HepG2 (cell line): ENCODE results near the gene PIGV. TPM values are rescaled to one million over a fixed set of nuclear protein-coding genes. Genes with fewer than 3 reads are reported as not detected.

ENCODE experiments used
- ARID5B ChIP-seq: IDR thresholded peaks from 2 replicates; pipeline ENCODE4 v1.4.0; 2020; ENCODE audit warnings: mild to moderate bottlenecking, missing genetic modification reagents
- CREBL2 ChIP-seq: sonication (generic); formaldehyde crosslinking; IDR thresholded peaks from 2 replicates; pipeline ENCODE4 v1.8.1; 2023; ENCODE audit warnings: missing genetic modification reagents, mild to moderate bottlenecking, borderline replicate concordance
- FOXA1 ChIP-seq, 2 experiments: fragments of 450-650 bp in 1 of 2; sonication (generic) in 1 of 2; formaldehyde crosslinking in 1 of 2; IDR thresholded peaks; 2 replicates each; pipeline versions ENCODE4 v1.4.0 to v1.6.1; 2016 to 2020; ENCODE audit warnings: missing genetic modification reagents in 1 of 2
- IRF2 ChIP-seq: IDR thresholded peaks from 2 replicates; pipeline ENCODE4 v1.6.1; 2018; ENCODE audit warnings: missing genetic modification reagents, missing compliant biosample characterization
- JDP2 ChIP-seq: sonication (generic); formaldehyde crosslinking; IDR thresholded peaks from 2 replicates; pipeline ENCODE4 v1.8.1; 2022; ENCODE audit warnings: missing genetic modification reagents, borderline replicate concordance
- MYC ChIP-seq: sonication (generic); formaldehyde crosslinking; IDR thresholded peaks from 2 replicates; pipeline ENCODE4 v1.9.0; 2021; ENCODE audit warnings: missing genetic modification reagents, borderline replicate concordance
- NCOA1 ChIP-seq: sonication (generic); formaldehyde crosslinking; IDR thresholded peaks from 2 replicates; pipeline ENCODE4 v1.9.0; 2021; ENCODE audit warnings: missing genetic modification reagents
- NFE2L2 ChIP-seq: fragments of 150-350 bp; IDR thresholded peaks from 2 replicates; pipeline ENCODE4 v1.6.1; 2014; ENCODE audit warnings: low read length
- PRDM15 ChIP-seq: sonication (generic); formaldehyde crosslinking; IDR thresholded peaks from 2 replicates; pipeline ENCODE4 v1.4.0; 2020; ENCODE audit warnings: missing genetic modification reagents
- SMAD9 ChIP-seq: sonication (generic); formaldehyde crosslinking; IDR thresholded peaks from 2 replicates; pipeline ENCODE4 v1.5.1; 2020; ENCODE audit warnings: mild to moderate bottlenecking, missing genetic modification reagents
- ZBTB20 ChIP-seq: sonication (generic); formaldehyde crosslinking; IDR thresholded peaks from 2 replicates; pipeline ENCODE4 v1.8.1; 2023; ENCODE audit warnings: missing genetic modification reagents, low read depth, mild to moderate bottlenecking, borderline replicate concordance
- ZMYM4 ChIP-seq: sonication (generic); formaldehyde crosslinking; IDR thresholded peaks from 2 replicates; pipeline ENCODE4 v1.8.1; 2023; ENCODE audit warnings: mild to moderate bottlenecking, missing genetic modification reagents
- ZNF136 ChIP-seq: sonication (generic); formaldehyde crosslinking; IDR thresholded peaks from 2 replicates; pipeline ENCODE4 v1.8.1; 2022; ENCODE audit warnings: low read depth, mild to moderate bottlenecking, moderate library complexity, missing genetic modification reagents
- ZNF513 ChIP-seq: sonication (generic); formaldehyde crosslinking; conservative IDR thresholded peaks from 2 replicates; pipeline ENCODE4 v1.5.0; 2020; ENCODE audit warnings: missing genetic modification reagents
- ZNF710 ChIP-seq: sonication (generic); formaldehyde crosslinking; IDR thresholded peaks from 2 replicates; pipeline ENCODE4 v1.5.0; 2020; ENCODE audit warnings: mild to moderate bottlenecking, missing genetic modification reagents, borderline replicate concordance
- ZNF790 ChIP-seq: sonication (generic); formaldehyde crosslinking; IDR thresholded peaks from 2 replicates; pipeline ENCODE4 v1.8.0; 2022; ENCODE audit warnings: missing genetic modification reagents, mild to moderate bottlenecking, borderline replicate concordance
- ZNF839 ChIP-seq: sonication (generic); formaldehyde crosslinking; IDR thresholded peaks from 2 replicates; pipeline ENCODE4 v1.4.0; 2020; ENCODE audit warnings: missing genetic modification reagents, mild to moderate bottlenecking, borderline replicate concordance
- polyA plus RNA-seq, 8 experiments: library from polyadenylated mRNA; depleted of rRNA in 3 of 8; stranded (reverse) in 7 of 8; unstranded in 1 of 8; fragments of >200 nt; fragmentation: Illumina TruSeq in 4 of 8; extraction: Trizol in 4 of 8; gene quantifications; 2 replicates each; pipeline versions ENCODE4 v1.2.1 to v1.2.3, GENCODE V29; 2011 to 2016; ENCODE audit warnings: low read depth in 4 of 8, missing spikeins in 1 of 8, mixed read lengths in 1 of 8; ENCODE audit not compliant: insufficient read depth in 1 of 8
- total RNA-seq, 5 experiments: library from RNA; depleted of rRNA; stranded (reverse); fragments of >200 nt; fragmentation: Illumina TruSeq; extraction: Trizol; gene quantifications; 2 replicates each; pipeline ENCODE4 v1.2.3, GENCODE V29; 2016; ENCODE audit warnings: low read depth in 1 of 5

Gene PIGV
- total and polyA plus RNA-seq, 2 of the 13 experiments (the other 11 are each of a cell fraction or from before 2014, with no cell fraction given): 13.5 to 22.7 TPM

GRCh38 chr1:26785611-26786436 lies 1.9 kb upstream of the PIGV start (continued):
- TF ChIP-seq PRDM15 (0 out of 2 replicates have a peak, but pooled peaks have one; percentile 47), ZNF136 (CRISPR knock-in tag) (0 out of 2 replicates have a peak, but pooled peaks have one; percentile 3), MYC (CRISPR knock-in tag) (no peak), ZMYM4 (CRISPR knock-in tag) (no peak), ARID5B (CRISPR knock-in tag) (no peak), SMAD9 (CRISPR knock-in tag) (no peak), JDP2 (no peak), ZBTB20 (no peak), ZNF513 (CRISPR knock-in tag) (no peak), ZNF790 (CRISPR knock-in tag) (no peak), FOXA1 (IDR thresholded peaks at IDR 0.05) (no peak), FOXA1 (CRISPR knock-in tag; IDR thresholded peaks at IDR 0.05) (no peak), NFE2L2 (no peak), CREBL2 (CRISPR knock-in tag) (no peak), ZNF710 (CRISPR knock-in tag) (no peak), IRF2 (CRISPR knock-in tag) (no peak), NCOA1 (CRISPR knock-in tag) (no peak), ZNF839 (CRISPR knock-in tag) (no peak)
